ENCODE results near the gene INF2.

- TF ChIP-seq CTCF (IDR thresholded peaks at IDR 0.05; ENCODE audit: insufficient read depth, low read length), result no peak
- TF ChIP-seq POLR2AphosphoS5 (IDR thresholded peaks at IDR 0.05; ENCODE audit: low read depth), result no peak
- no peak for TF ChIP-seq GABPA (IDR thresholded peaks at IDR 0.05; ENCODE audit: low read depth)
- TF ChIP-seq REST (IDR thresholded peaks at IDR 0.05; ENCODE audit: insufficient replicate concordance, low read depth), result no peak
Observed at GRCh38 chr14:104719343-104719742, 29.9 kb downstream of the INF2 start.
